GM23248 (cell line): ENCODE results near the gene PTPRN2.

ENCODE experiments used
- EZH2 ChIP-seq: fragments of 200-600 bp; sonication (generic); IDR thresholded peaks from 2 replicates; pipeline ENCODE4 v1.6.1; 2018; ENCODE audit warnings: antibody characterized with exemption, mild to moderate bottlenecking; ENCODE audit not compliant: insufficient read depth, poor library complexity, severe bottlenecking
- EZH2phosphoT487 ChIP-seq: fragments of 200-600 bp; sonication (generic); IDR thresholded peaks from 2 replicates; pipeline ENCODE4 v1.6.1; 2018; ENCODE audit warnings: antibody characterized with exemption, moderate library complexity, mild to moderate bottlenecking, low read depth; ENCODE audit not compliant: insufficient read depth

- TF ChIP-seq EZH2 = no peak
- TF ChIP-seq EZH2phosphoT487 = no peak
Measured at GRCh38 chr7:158024351-158024715, 563.3 kb downstream of the PTPRN2 start.
